BLaER1 treated with 17β-estradiol and CSF1 and Interleukin-3, amounts not matched to agents 10 nM and 100 nM (cell line): ENCODE measurements around the gene OR10G2.
"Not testable (repeated sequence)": the region's sequence is repeated elsewhere in the genome, so short reads cannot be mapped to it uniquely, and the experiment has no call there.

Experiments used
- H3K27ac ChIP-seq, 11 experiments: shearing (Covaris generic); formaldehyde crosslinking; 2 replicates each; pipeline ENCODE4 v1.8.1; 2022
- H3K27me3 ChIP-seq, 11 experiments: shearing (Covaris generic); formaldehyde crosslinking; 2 replicates each; pipeline ENCODE4 v1.8.1; 2022
- H3K36me3 ChIP-seq, 11 experiments: shearing (Covaris generic); formaldehyde crosslinking; 2 replicates each; pipeline ENCODE4 v1.8.1; 2022
- H3K4me1 ChIP-seq, 10 experiments: shearing (Covaris generic); formaldehyde crosslinking; 2 replicates each; pipeline ENCODE4 v1.8.1; 2022
- H3K4me2 ChIP-seq, 11 experiments: shearing (Covaris generic); formaldehyde crosslinking; 2 replicates each; pipeline ENCODE4 v1.8.1; 2022
- H3K4me3 ChIP-seq, 10 experiments: shearing (Covaris generic); formaldehyde crosslinking; 2 replicates each; pipeline ENCODE4 v1.8.1; 2022
- H3K9ac ChIP-seq, 11 experiments: shearing (Covaris generic); formaldehyde crosslinking; 2 replicates each; pipeline ENCODE4 v1.8.1; 2022
- H3K9me3 ChIP-seq, 11 experiments: shearing (Covaris generic); formaldehyde crosslinking; replicated peaks in 1 of 11; 2 replicates each; pipeline ENCODE4 v1.8.1; 2022
- H4K20me1 ChIP-seq, 11 experiments: shearing (Covaris generic); formaldehyde crosslinking; 2 replicates each; pipeline ENCODE4 v1.8.1; 2022
- Cebpa-rat ChIP-seq, 11 experiments: shearing (Covaris generic); IDR thresholded peaks; 2 replicates each; pipeline ENCODE4 v1.8.1; 2022

The OR10G2 gene

GRCh38 chr14:21653331-21653885 lies 18.7 kb upstream of the OR10G2 start, which contains the start of gene OR4E2:
TSS of gene OR4E2 (plus strand) at chr14:21653835. CDS start at chr14:21665083, 11,248 bp downstream.
- H3K9ac ChIP-seq, result no peak within 1 kb of the TSS
- H4K20me1 ChIP-seq, result no peaks in the 10 kb centered on the region
- H3K27ac ChIP-seq, result no peak within 1 kb of the TSS
- no peaks in the 10 kb centered on the region for H3K27me3 ChIP-seq
- H3K4me1 ChIP-seq, result peaks cover 0 to 7% (median 6%) of the 10 kb centered on the region in 10 experiments; a peak in 13 of 20 replicates
- H3K4me3 ChIP-seq, result no peak within 1 kb of the TSS
- no peak for TF ChIP-seq Cebpa-rat (IDR thresholded peaks at IDR 0.05)
- peak within 1 kb of the TSS in 2 of 11 experiments; percentile 36 to 39; a peak in 2 of 22 replicates for H3K4me2 ChIP-seq
- H3K36me3 ChIP-seq, result no peaks in the 10 kb centered on the region
- H3K9me3 ChIP-seq, result peaks cover 0 to 5% (median 0%) of the 10 kb centered on the region in 11 experiments; a peak in 3 of 22 replicates

- H3K9me3 ChIP-seq, result peaks cover 0 to 6% (median 0%) of the 10 kb centered on the region in 11 experiments; a peak in 3 of 22 replicates
- no peaks in the 10 kb centered on the region for H4K20me1 ChIP-seq
- H3K27ac ChIP-seq, result no peak overlapping the region
- no peaks in the 10 kb centered on the region for H3K27me3 ChIP-seq
- H3K9ac ChIP-seq, result no peak overlapping the region
- peak overlapping the region in 9 of 11 experiments; percentile 0 to 42 (median 32); a peak in 14 of 22 replicates for H3K4me2 ChIP-seq
- H3K4me3 ChIP-seq, result no peak overlapping the region
- H3K4me1 ChIP-seq, result peaks cover 0 to 7% (median 6%) of the 10 kb centered on the region in 10 experiments; a peak in 13 of 20 replicates
- no peaks in the 10 kb centered on the region for H3K36me3 ChIP-seq
- no peak for TF ChIP-seq Cebpa-rat (IDR thresholded peaks at IDR 0.05)
Measured at GRCh38 chr14:21652209-21652808, 17.6 kb upstream of the OR10G2 start.

- H3K9ac ChIP-seq, result no peak overlapping the region
- no peaks in the 10 kb centered on the region for H4K20me1 ChIP-seq
- no peak overlapping the region for H3K4me2 ChIP-seq
- no peak for TF ChIP-seq Cebpa-rat (IDR thresholded peaks at IDR 0.05)
- H3K9me3 ChIP-seq, result peaks cover 0 to 6% (median 0%) of the 10 kb centered on the region in 11 experiments; a peak in 1 of 22 replicates
- no peak overlapping the region for H3K4me3 ChIP-seq
- no peaks in the 10 kb centered on the region for H3K36me3 ChIP-seq
- H3K27me3 ChIP-seq, result no peaks in the 10 kb centered on the region
- H3K4me1 ChIP-seq, result peaks cover 0 to 5% (median 4%) of the 10 kb centered on the region in 10 experiments; a peak in 13 of 20 replicates
- no peak overlapping the region for H3K27ac ChIP-seq
Measured at GRCh38 chr14:21647380-21647779, 12.6 kb upstream of the OR10G2 start.

GRCh38 chr14:21643407-21643806 lies 8.7 kb upstream of the OR10G2 start:
- H3K4me3 ChIP-seq, result no peak overlapping the region
- peaks cover 0 to under 1% (median 0%) of the 10 kb centered on the region in 11 experiments; a peak in 1 of 22 replicates for H3K9me3 ChIP-seq
- TF ChIP-seq Cebpa-rat (IDR thresholded peaks at IDR 0.05), result no peak
- H3K27me3 ChIP-seq, result no peaks in the 10 kb centered on the region
- no peak overlapping the region for H3K4me2 ChIP-seq
- no peak overlapping the region for H3K9ac ChIP-seq
- no peak overlapping the region for H3K27ac ChIP-seq
- H3K4me1 ChIP-seq, result no peaks in the 10 kb centered on the region
- no peaks in the 10 kb centered on the region for H4K20me1 ChIP-seq
- no peaks in the 10 kb centered on the region for H3K36me3 ChIP-seq

GRCh38 chr14:21642683-21643082 lies 7.9 kb upstream of the OR10G2 start:
- H3K4me1 ChIP-seq, result no peaks in the 10 kb centered on the region
- H3K27me3 ChIP-seq, result no peaks in the 10 kb centered on the region
- TF ChIP-seq Cebpa-rat (IDR thresholded peaks at IDR 0.05), result no peak
- H3K9me3 ChIP-seq, result no peaks in the 10 kb centered on the region
- no peak overlapping the region for H3K4me3 ChIP-seq
- H4K20me1 ChIP-seq, result no peaks in the 10 kb centered on the region
- no peak overlapping the region for H3K4me2 ChIP-seq
- no peak overlapping the region for H3K9ac ChIP-seq
- no peaks in the 10 kb centered on the region for H3K36me3 ChIP-seq
- no peak overlapping the region for H3K27ac ChIP-seq

- H3K4me1 ChIP-seq, result no peaks in the 10 kb centered on the region
- no peak overlapping the region for H3K27ac ChIP-seq
- H3K36me3 ChIP-seq, result no peaks in the 10 kb centered on the region
- no peaks in the 10 kb centered on the region for H4K20me1 ChIP-seq
- no peak overlapping the region for H3K4me2 ChIP-seq
- peaks cover 0 to 20% (median 6%) of the 10 kb centered on the region in 11 experiments; a peak in 9 of 22 replicates for H3K9me3 ChIP-seq
- TF ChIP-seq Cebpa-rat (IDR thresholded peaks at IDR 0.05), result no peak
- H3K4me3 ChIP-seq, result no peak overlapping the region
- no peak overlapping the region for H3K9ac ChIP-seq
- no peaks in the 10 kb centered on the region for H3K27me3 ChIP-seq
Measured at GRCh38 chr14:21631084-21631483, 3.7 kb downstream of the OR10G2 start.

GRCh38 chr14:21630503-21630902 lies 4.2 kb downstream of the OR10G2 start:
- not testable (repeated sequence) for H4K20me1 ChIP-seq, H3K27me3 ChIP-seq, H3K36me3 ChIP-seq, H3K4me1 ChIP-seq, H3K9ac ChIP-seq, H3K4me2 ChIP-seq, H3K4me3 ChIP-seq, H3K27ac ChIP-seq
- peaks cover 0 to 20% (median 6%) of the 10 kb centered on the region in 11 experiments; a peak in 9 of 22 replicates for H3K9me3 ChIP-seq

- TF ChIP-seq Cebpa-rat (IDR thresholded peaks at IDR 0.05), result no peak
- Histone ChIP-seq H3K4me1 (no peaks in the 10 kb centered on the region), H3K4me2 (no peak overlapping the region), H3K9ac (no peak overlapping the region), H3K27me3 (no peaks in the 10 kb centered on the region), H3K4me3 (no peak overlapping the region), H3K36me3 (no peaks in the 10 kb centered on the region), H4K20me1 (no peaks in the 10 kb centered on the region), H3K27ac (no peak overlapping the region), H3K9me3 (peaks cover 0 to 20% (median 6%) of the 10 kb centered on the region in 11 experiments; a peak in 9 of 22 replicates)
Measured at GRCh38 chr14:21626491-21627230, 8.1 kb downstream of the OR10G2 start.

GRCh38 chr14:21617614-21618013 lies 17.1 kb downstream of the OR10G2 start:
- H3K36me3 ChIP-seq, result no peaks in the 10 kb centered on the region

More at GRCh38 chr14:21617614-21618013, 17.1 kb downstream of the OR10G2 start:
- no peak overlapping the region for H3K9ac ChIP-seq
- no peaks in the 10 kb centered on the region for H4K20me1 ChIP-seq
- peak overlapping the region in 9 of 11 experiments; percentile 6 to 61 (median 48); a peak in 15 of 22 replicates for H3K4me2 ChIP-seq
- no peak for TF ChIP-seq Cebpa-rat (IDR thresholded peaks at IDR 0.05)
- no peak overlapping the region for H3K4me3 ChIP-seq
- no peaks in the 10 kb centered on the region for H3K27me3 ChIP-seq
- no peaks in the 10 kb centered on the region for H3K9me3 ChIP-seq
- no peak overlapping the region for H3K27ac ChIP-seq
- peaks cover 0 to 14% (median 12%) of the 10 kb centered on the region in 10 experiments; a peak in 14 of 20 replicates for H3K4me1 ChIP-seq
